Kidney (tissue), 14 donors: Measurements from ENCODE around the gene UBE3B. TPM values are rescaled to one million over a fixed set of nuclear protein-coding genes. Genes with fewer than 3 reads are reported as not detected.
A peak's percentile ranks its signal among the peaks of the same experiment; 100 is the strongest.
"Not testable (repeated sequence)": the region's sequence is repeated elsewhere in the genome, so short reads cannot be mapped to it uniquely, and the experiment has no call there.

Experiments used
- DNase-seq, 5 donors: peaks; one replicate each; pipeline ENCODE4 v3.0.0-alpha.2; 2013 to 2020
- FAIRE-seq: peaks from 2 replicates; lab custom pipeline; 2012; peaks lifted over from hg19 to GRCh38; lab: Jason Lieb, UNC
- H3K27ac ChIP-seq, 2 donors: one replicate each; pipeline ENCODE4 v1.7.0; 2013; ENCODE audit warnings: low read depth in 2 of 2, low read length in 2 of 2, inconsistent platforms in 1 of 2
- H3K27me3 ChIP-seq: one replicate; pipeline ENCODE4 v1.7.1; 2013; ENCODE audit warnings: low read length, inconsistent platforms; ENCODE audit not compliant: control insufficient read depth, insufficient read depth
- H3K36me3 ChIP-seq, 3 donors: one replicate each; pipeline versions ENCODE4 v1.7.0 to v1.7.1; 2013; ENCODE audit warnings: low read length in 3 of 3, control low read depth in 1 of 3, inconsistent platforms in 1 of 3; ENCODE audit not compliant: insufficient read depth in 3 of 3, control insufficient read depth in 2 of 3
- H3K4me1 ChIP-seq, 3 donors: one replicate each; pipeline versions ENCODE4 v1.7.0 to v1.7.1; 2013; ENCODE audit warnings: low read length in 3 of 3, inconsistent platforms in 1 of 3, low read depth in 1 of 3; ENCODE audit not compliant: control insufficient read depth in 2 of 3, insufficient read depth in 2 of 3
- H3K4me3 ChIP-seq, 3 donors: one replicate each; pipeline versions ENCODE4 v1.7.0 to v1.8.1; 2013; ENCODE audit warnings: low read length in 3 of 3, control low read depth in 1 of 3, inconsistent platforms in 1 of 3
- H3K9ac ChIP-seq, 3 donors: one replicate each; pipeline versions ENCODE4 v1.7.0 to v1.7.1; 2013; ENCODE audit warnings: low read length in 3 of 3, control low read depth in 1 of 3, inconsistent platforms in 1 of 3
- H3K9me3 ChIP-seq, 3 donors: one replicate each; pipeline versions ENCODE4 v1.7.0 to v1.7.1; 2013; ENCODE audit warnings: low read length in 3 of 3, control low read depth in 1 of 3, inconsistent platforms in 1 of 3; ENCODE audit not compliant: control insufficient read depth in 2 of 3, insufficient read depth in 1 of 3
- CTCF ChIP-seq: IDR thresholded peaks from 3 replicates; pipeline ENCODE4 v1.5.1; 2012; ENCODE audit warnings: mild to moderate bottlenecking, moderate library complexity, borderline replicate concordance; ENCODE audit not compliant: insufficient read depth; ENCODE audit errors: extremely low read depth
- intact Hi-C: fragments of 100-400 bp; cut with DNase I; formaldehyde crosslinking; loops from one replicate; pipeline ENCODE4 v1.11.1; 2022
- polyA plus RNA-seq: library from polyadenylated mRNA; stranded (reverse); fragments of 350-450 nt; fragmentation: Illumina TruSeq; extraction: RNeasy Lipid Tissue Mini Kit (QIAGEN cat#74804); gene quantifications from one replicate; pipeline ENCODE4 v1.2.3, GENCODE V29; 2014; ENCODE audit warnings: low read depth, low replicate concordance; ENCODE audit not compliant: insufficient read depth
- total RNA-seq: library from RNA; stranded (reverse); fragmentation: NEBNext Ultra II Directional; extraction: Animal tissue kit (Norgen Biotek cat#: 25700); gene quantifications from one replicate; pipeline ENCODE4 v1.2.1, GENCODE V29; 2021
- donor health status: control.
- donor health status: control.
- donor health status: control.
- donor health status: control.
- donor health status: control.
- donor health status: DM: yes; HTN: yes; CAD: no.
- donor health status: Normal renal cell carcinoma (clear cell type).

The UBE3B gene
- total and polyA plus RNA-seq, 2 donors from 2014 or later, result 13.9 to 44.3 TPM

GRCh38 chr12:109436188-109436560 is 41.3 kb upstream of the UBE3B start:
- Histone ChIP-seq H3K9ac (no peak overlapping the region), H3K4me3 (no peak overlapping the region), H3K9me3 (no peaks in the 10 kb centered on the region), H3K27ac (no peak overlapping the region), H3K4me1 (peaks cover 0 to 5% (median 0%) of the 10 kb centered on the region in 3 donors), H3K27me3 (no peaks in the 10 kb centered on the region), H3K36me3 (no peaks in the 10 kb centered on the region)
- no peak for FAIRE-seq
- no peak for TF ChIP-seq CTCF
- DNase-seq, result no peak
- intact Hi-C loops, result no loop called here

GRCh38 chr12:109439181-109439580 is 38.3 kb upstream of the UBE3B start:
- Histone ChIP-seq H3K27me3 (no peaks in the 10 kb centered on the region), H3K9me3 (no peaks in the 10 kb centered on the region), H3K4me1 (no peaks in the 10 kb centered on the region), H3K36me3 (peaks cover 0 to 2% (median 0%) of the 10 kb centered on the region in 3 donors), H3K4me3 (no peak overlapping the region), H3K27ac (no peak overlapping the region), H3K9ac (no peak overlapping the region)
- intact Hi-C loops, result no loop called here
- no peak for TF ChIP-seq CTCF
- no peak for DNase-seq
- no peak for FAIRE-seq

- H3K9me3 ChIP-seq, H3K4me1 ChIP-seq, H3K36me3 ChIP-seq, H3K27ac ChIP-seq, H3K9ac ChIP-seq, FAIRE-seq, H3K4me3 ChIP-seq, H3K27me3 ChIP-seq, DNase-seq, intact Hi-C loops: not testable (repeated sequence)
Measured at GRCh38 chr12:109439951-109440350, 37.5 kb upstream of the UBE3B start.

- H3K9ac ChIP-seq, result no peak overlapping the region
- TF ChIP-seq CTCF, result no peak
- no peak overlapping the region for H3K4me3 ChIP-seq
- peaks cover 0 to 2% (median 0%) of the 10 kb centered on the region in 3 donors for H3K36me3 ChIP-seq
- H3K27ac ChIP-seq, result no peak overlapping the region
- intact Hi-C loops, result no loop called here
- FAIRE-seq, result no peak
- no peaks in the 10 kb centered on the region for H3K4me1 ChIP-seq
- no peaks in the 10 kb centered on the region for H3K9me3 ChIP-seq
- H3K27me3 ChIP-seq, result no peaks in the 10 kb centered on the region
- DNase-seq, result peak in 3 of 5 donors; percentile 48 to 59 (median 49)
Measured at GRCh38 chr12:109440851-109441490, 36.5 kb upstream of the UBE3B start.
